Right lobe of liver (tissue), 6 donors: Measurements from ENCODE around the gene SCGB2B2. TPM values are rescaled to one million over a fixed set of nuclear protein-coding genes. Genes with fewer than 3 reads are reported as not detected.
A peak's percentile ranks its signal among the peaks of the same experiment; 100 is the strongest.

ENCODE experiments used
- ATAC-seq, 4 donors: fragments of 200-7000 bp; cut with Tn5 transposase; one replicate each; pipeline ENCODE4 v1.9.1; 2020; ENCODE audit warnings: mild to moderate bottlenecking in 4 of 4, moderate library complexity in 4 of 4
- DNase-seq, 3 donors: peaks; one replicate each; pipeline ENCODE4 v3.0.0-alpha.2; 2020
- H3K27ac ChIP-seq, 3 donors: fragments of 200-600 bp; one replicate each; pipeline ENCODE4 v1.8.0; 2022
- H3K27me3 ChIP-seq, 2 donors: fragments of 200-600 bp; one replicate each; pipeline ENCODE4 v1.8.0; 2022
- H3K36me3 ChIP-seq, 4 donors: fragments of 200-600 bp; sonication (generic) in 1 of 4; one replicate each; pipeline versions ENCODE4 v1.5.1 to v1.8.0; 2017 to 2022; ENCODE audit warnings: control low read depth in 1 of 4
- H3K4me1 ChIP-seq, 4 donors: fragments of 200-600 bp; sonication (generic) in 1 of 4; one replicate each; pipeline versions ENCODE4 v1.5.1 to v1.8.0; 2017 to 2022; ENCODE audit warnings: control low read depth in 1 of 4
- H3K4me3 ChIP-seq, 3 donors: fragments of 200-600 bp; one replicate each; pipeline ENCODE4 v1.8.0; 2022
- H3K9me3 ChIP-seq, 4 donors: fragments of 200-600 bp; sonication (generic) in 1 of 4; one replicate each; pipeline versions ENCODE4 v1.5.1 to v1.8.0; 2017 to 2022; ENCODE audit warnings: control low read depth in 1 of 4
- CTCF ChIP-seq, 4 donors: fragments of 200-600 bp in 3 of 4; fragments of 450-650 bp in 1 of 4; IDR thresholded peaks; one replicate each; pipeline versions ENCODE4 v1.5.1 to v1.8.0; 2016 to 2022; ENCODE audit warnings: antibody characterized with exemption in 4 of 4, mild to moderate bottlenecking in 2 of 4
- POLR2A ChIP-seq: fragments of 450-650 bp; IDR thresholded peaks from one replicate; pipeline ENCODE4 v1.6.1; 2017; ENCODE audit warnings: antibody characterized with exemption, mild to moderate bottlenecking
- WGBS: methylation state at CpG from one replicate; pipeline ENCODE4 v1.1.6; 2018; ENCODE audit warnings: low coverage, low lambda C conversion rate; ENCODE audit not compliant: insufficient coverage; ENCODE audit errors: missing lambda C conversion rate; 5-methylcytosine and 5-hydroxymethylcytosine counted together
- intact Hi-C, 2 donors: fragments of 100-400 bp; cut with DNase I; formaldehyde crosslinking; loops; one replicate each; pipeline versions ENCODE4 v1.11.2 to v1.14.1; 2022
- total RNA-seq, 6 experiments: library from RNA; depleted of rRNA in 2 of 6; stranded (reverse); fragments of >200 nt in 2 of 6; fragmentation: NEBNext Ultra II Directional in 3 of 6; extraction: Animal tissue kit (Norgen Biotek cat#: 25700) in 3 of 6; gene quantifications; one replicate each; pipeline versions ENCODE4 v1.1.0 to v1.2.4, GENCODE V29; 2016 to 2023
- donor health status: DM: no; HTN: yes; CAD: no.
- donor health status: DM: no; HTN: no; CAD: no.
- donor health status: DM: no; HTN: no; CAD: no.
- donor health status: DM: no; HTN: yes; CAD: no.
- donor health status: DM: no; HTN: yes; CAD: no.

The SCGB2B2 gene
- total RNA-seq, 6 experiments from 2014 or later, result 0.20 to 0.68 (median 0.39) TPM

DNA sequence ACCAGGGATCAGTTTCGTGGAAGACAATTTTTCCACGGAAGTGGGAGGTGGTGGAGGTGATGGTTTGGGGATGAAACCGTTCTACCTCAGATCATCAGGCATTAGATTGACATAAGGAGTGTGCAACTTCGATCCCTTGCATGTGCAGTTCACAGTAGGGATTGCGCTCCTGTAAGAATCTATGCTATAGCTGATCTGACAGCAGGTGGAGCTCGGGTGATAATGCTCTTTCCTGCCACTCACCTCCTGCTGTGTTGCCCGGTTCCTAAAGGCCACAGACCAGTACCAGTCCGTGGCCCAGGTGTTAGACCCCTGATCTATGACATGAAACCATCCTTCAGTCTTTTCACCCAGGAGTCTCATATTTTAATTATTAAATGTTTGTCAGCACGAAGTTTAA lies 4.5 kb upstream of the SCGB2B2 start:
- no peak for DNase-seq
- Histone ChIP-seq H3K27ac (no peak overlapping the region), H3K4me3 (no peak overlapping the region), H3K9me3 (peaks cover 0 to 16% (median 11%) of the 10 kb centered on the region in 4 donors), H3K36me3 (peaks cover 0 to 40% (median 20%) of the 10 kb centered on the region in 4 donors), H3K27me3 (no peaks in the 10 kb centered on the region), H3K4me1 (peaks cover 0 to 6% (median 3%) of the 10 kb centered on the region in 4 donors)
- intact Hi-C loops, result no loop called here
- TF ChIP-seq CTCF (IDR thresholded peaks at IDR 0.05), result no peak
- TF ChIP-seq POLR2A, result no peak
- ATAC-seq, result no peak
- WGBS, result 100% methylated on average over 7 of the region's 9 CpGs

DNA sequence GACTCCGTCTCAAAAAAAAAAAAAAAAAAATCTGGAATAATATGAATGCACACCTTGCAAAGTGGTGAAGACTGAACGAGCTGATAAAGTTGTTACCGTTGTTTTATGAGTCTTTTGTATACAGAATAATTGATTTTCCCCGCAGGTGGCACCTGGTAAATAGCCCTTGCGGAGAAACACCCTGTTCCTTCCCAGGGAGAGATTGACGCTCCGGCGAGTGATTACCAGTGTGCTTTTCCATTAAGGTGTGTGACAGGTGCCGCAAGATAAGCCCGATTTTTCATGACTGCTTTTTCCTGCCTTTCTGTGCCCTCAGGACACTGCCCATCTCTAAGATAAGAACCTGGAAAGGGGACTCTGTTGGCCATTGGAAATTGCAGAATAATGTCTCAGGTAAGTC lies 1.5 kb upstream of the SCGB2B2 start:
- Histone ChIP-seq H3K36me3 (peaks cover 0 to 34% (median 14%) of the 10 kb centered on the region in 4 donors), H3K27me3 (no peaks in the 10 kb centered on the region), H3K4me1 (peaks cover 0 to 17% (median 6%) of the 10 kb centered on the region in 4 donors), H3K9me3 (peaks cover 0 to 7% (median 5%) of the 10 kb centered on the region in 4 donors), H3K27ac (peak overlapping the region in 1 of 3 donors; percentile 98), H3K4me3 (peak overlapping the region; percentile 69 to 89 (median 89))
- TF ChIP-seq POLR2A, result no peak
- TF ChIP-seq CTCF (IDR thresholded peaks at IDR 0.05), result no peak
- DNase-seq (no peak), ATAC-seq (no peak)
- intact Hi-C loops, result no loop called here
- WGBS, result 51% methylated on average over 10 of the region's 10 CpGs

DNA sequence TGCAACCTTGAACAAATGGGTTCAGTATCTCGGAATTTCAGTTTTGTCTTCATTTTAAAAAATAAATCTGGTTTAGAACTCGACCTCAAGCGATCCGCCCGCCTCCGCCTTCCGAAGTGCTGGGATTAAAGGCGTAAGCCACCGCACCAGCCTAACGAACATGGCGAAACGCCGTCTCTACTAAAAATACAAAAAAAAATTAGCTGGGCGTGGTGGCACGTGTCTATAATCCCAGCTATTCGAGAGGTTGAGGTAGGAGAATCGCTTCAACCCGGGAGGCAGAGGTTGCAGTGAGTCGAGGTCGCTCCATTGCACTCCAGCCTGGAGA lies 1.1 kb upstream of the SCGB2B2 start:
- intact Hi-C loops, result no loop called here
- ATAC-seq (peak in 1 of 4 donors; percentile 3), DNase-seq (no peak)
- Histone ChIP-seq H3K27ac (peak overlapping the region; percentile 96 to 98 (median 98)), H3K27me3 (no peaks in the 10 kb centered on the region), H3K4me3 (peak overlapping the region; percentile 69 to 89 (median 89)), H3K9me3 (peaks cover 0 to 7% (median 5%) of the 10 kb centered on the region in 4 donors), H3K4me1 (peaks cover 0 to 17% (median 6%) of the 10 kb centered on the region in 4 donors), H3K36me3 (peaks cover 0 to 30% (median 10%) of the 10 kb centered on the region in 4 donors)
- 8% methylated on average over 20 of the region's 20 CpGs for WGBS
- no peak for TF ChIP-seq CTCF (IDR thresholded peaks at IDR 0.05)
- no peak for TF ChIP-seq POLR2A

- intact Hi-C loops, result no loop called here
- DNase-seq (peak; percentile 97 to 98 (median 98)), ATAC-seq (peak; percentile 96 to 97 (median 97))
- Histone ChIP-seq H3K36me3 (peaks cover 0 to 25% (median 6%) of the 10 kb centered on the region in 4 donors), H3K27ac (peak within 1 kb of the TSS; percentile 96 to 98 (median 98)), H3K27me3 (no peaks in the 10 kb centered on the region), H3K4me1 (peaks cover 0 to 17% (median 6%) of the 10 kb centered on the region in 4 donors), H3K9me3 (peaks cover 0 to 7% (median 5%) of the 10 kb centered on the region in 4 donors), H3K4me3 (peak within 1 kb of the TSS; percentile 69 to 89 (median 89))
- TF ChIP-seq CTCF (IDR thresholded peaks at IDR 0.05), result no peak
- peak; percentile 93 for TF ChIP-seq POLR2A
- WGBS, result 0% methylated on average over 13 of the region's 74 CpGs
Measured at GRCh38 chr19:34677386-34678084, 576 bp upstream of the SCGB2B2 start, which contains the start of gene ZNF302. TSS of gene ZNF302 (plus strand) at chr19:34677678. CDS start at chr19:34678805, 1,127 bp downstream.
